Measurements from ENCODE around the gene ZNF804A. TPM values are rescaled to one million over a fixed set of nuclear protein-coding genes. Genes with fewer than 3 reads are reported as not detected.

The ZNF804A gene
- not detected in 2 replicates for total RNA-seq (2022)
- percentile 1 among the genes with signal in this experiment for Bru-seq, nascent RNA
- percentile 2 among the genes with signal in this experiment for BruChase-seq, experiment 1, labeled RNA remaining after a 2-hour chase
- BruChase-seq, experiment 2, labeled RNA remaining after a 6-hour chase = percentile 0 among the genes with signal in this experiment
- long read RNA-seq = 0 reads

GRCh38 chr2:184598316-184599053 lies at the start of gene ZNF804A:
Gene ZNF804A, plus strand, starts transcription at chr2:184598529. Its CDS starts 431 bp downstream, at chr2:184598960.
- TF ChIP-seq CTCF (IDR thresholded peaks at IDR 0.05; ENCODE audit: insufficient read depth in 1 of 2, low read depth in 1 of 2, low read length in 1 of 2, severe bottlenecking in 1 of 2, unreplicated experiment in 1 of 2) = no peak
- Mint-ChIP-seq H3K36me3 (ENCODE audit: insufficient read depth, unreplicated experiment) (no peaks in the 10 kb centered on the region), H3K4me3 (ENCODE audit: unreplicated experiment) (no peak within 1 kb of the TSS), H3K27me3 (ENCODE audit: insufficient read depth, unreplicated experiment) (no peaks in the 10 kb centered on the region), H3K9me3 (ENCODE audit: unreplicated experiment) (no peaks in the 10 kb centered on the region), H3K27ac (ENCODE audit: unreplicated experiment) (no peak within 1 kb of the TSS), H3K4me1 (ENCODE audit: low read depth, unreplicated experiment) (no peaks in the 10 kb centered on the region)
- Histone ChIP-seq H3K9me3 (no peaks in the 10 kb centered on the region), H3K4me3 (ENCODE audit: low read depth, low read length) (no peak within 1 kb of the TSS), H3K27me3 (replicated peaks; ENCODE audit: control insufficient read depth, insufficient read depth, low read length) (no peaks in the 10 kb centered on the region), H3K36me3 (ENCODE audit: control insufficient read depth, insufficient read depth, low read length) (no peaks in the 10 kb centered on the region), H3K4me1 (no peaks in the 10 kb centered on the region)
- POLR2A ChIA-PET = no interaction called here
- intact Hi-C loops (cut with micrococcal nuclease; ENCODE audit: unreplicated experiment) = no loop called here
- no TSS peak for BruUV-seq (replicated peaks)
- CTCF ChIA-PET = no interaction called here
- no peak for DNase-seq

GRCh38 chr2:184549153-184549552 lies 49.2 kb upstream of the ZNF804A start:
- Mint-ChIP-seq H3K4me1 (ENCODE audit: low read depth, unreplicated experiment) (no peaks in the 10 kb centered on the region), H3K27ac (ENCODE audit: unreplicated experiment) (no peak overlapping the region), H3K36me3 (ENCODE audit: insufficient read depth, unreplicated experiment) (no peaks in the 10 kb centered on the region), H3K4me3 (ENCODE audit: unreplicated experiment) (no peak overlapping the region), H3K9me3 (ENCODE audit: unreplicated experiment) (no peaks in the 10 kb centered on the region), H3K27me3 (ENCODE audit: insufficient read depth, unreplicated experiment) (no peaks in the 10 kb centered on the region)
- Histone ChIP-seq H3K4me3 (ENCODE audit: low read depth, low read length) (no peak overlapping the region), H3K4me1 (no peaks in the 10 kb centered on the region), H3K27me3 (replicated peaks; ENCODE audit: control insufficient read depth, insufficient read depth, low read length) (no peaks in the 10 kb centered on the region), H3K36me3 (ENCODE audit: control insufficient read depth, insufficient read depth, low read length) (no peaks in the 10 kb centered on the region), H3K9me3 (no peaks in the 10 kb centered on the region)
- intact Hi-C loops (cut with micrococcal nuclease; ENCODE audit: unreplicated experiment) = no loop called here
- BruUV-seq (replicated peaks) = no TSS peak
- no peak for TF ChIP-seq CTCF (IDR thresholded peaks at IDR 0.05; ENCODE audit: insufficient read depth in 1 of 2, low read depth in 1 of 2, low read length in 1 of 2, severe bottlenecking in 1 of 2, unreplicated experiment in 1 of 2)
- CTCF ChIA-PET = no interaction called here
- POLR2A ChIA-PET = no interaction called here
- DNase-seq = no peak

- H3K9me3 Mint-ChIP-seq (ENCODE audit: unreplicated experiment) = no peaks in the 10 kb centered on the region
- H3K4me3 Mint-ChIP-seq (ENCODE audit: unreplicated experiment) = no peak overlapping the region
- ChIA-PET POLR2A (no interaction called here), CTCF (no interaction called here)
- Histone ChIP-seq H3K36me3 (ENCODE audit: control insufficient read depth, insufficient read depth, low read length) (no peaks in the 10 kb centered on the region), H3K9me3 (no peaks in the 10 kb centered on the region), H3K4me3 (ENCODE audit: low read depth, low read length) (no peak overlapping the region), H3K27me3 (replicated peaks; ENCODE audit: control insufficient read depth, insufficient read depth, low read length) (no peaks in the 10 kb centered on the region), H3K4me1 (no peaks in the 10 kb centered on the region)
- DNase-seq = no peak
- H3K4me1 Mint-ChIP-seq (ENCODE audit: low read depth, unreplicated experiment) = no peaks in the 10 kb centered on the region
- intact Hi-C loops (cut with micrococcal nuclease; ENCODE audit: unreplicated experiment) = no loop called here
- BruUV-seq (replicated peaks) = no TSS peak
- TF ChIP-seq CTCF (IDR thresholded peaks at IDR 0.05; ENCODE audit: insufficient read depth in 1 of 2, low read depth in 1 of 2, low read length in 1 of 2, severe bottlenecking in 1 of 2, unreplicated experiment in 1 of 2) = no peak
- no peak overlapping the region for H3K27ac Mint-ChIP-seq (ENCODE audit: unreplicated experiment)
- H3K36me3 Mint-ChIP-seq (ENCODE audit: insufficient read depth, unreplicated experiment) = no peaks in the 10 kb centered on the region
- H3K27me3 Mint-ChIP-seq (ENCODE audit: insufficient read depth, unreplicated experiment) = no peaks in the 10 kb centered on the region
These were observed 46.7 kb upstream of the ZNF804A start for GRCh38 chr2:184551626-184552025.
